Esophagus muscularis mucosa (tissue), 4 donors: ENCODE measurements around the gene CASTOR1.

Experiments used
- EP300 ChIP-seq: sonication (generic); formaldehyde crosslinking; IDR thresholded peaks from one replicate; pipeline ENCODE4 v1.6.1; 2017; ENCODE audit warnings: antibody characterized with exemption
- POLR2A ChIP-seq: fragments of 450-650 bp; IDR thresholded peaks from one replicate; pipeline ENCODE4 v1.6.1; 2017; ENCODE audit warnings: antibody characterized with exemption, moderate library complexity, mild to moderate bottlenecking, low read depth
- POLR2AphosphoS5 ChIP-seq, 2 donors: sonication (generic); formaldehyde crosslinking; IDR thresholded peaks; one replicate each; pipeline ENCODE4 v1.6.1; 2017; ENCODE audit warnings: antibody characterized with exemption in 2 of 2
- TF ChIP-seq, protein P1 (sequence below), 3 experiments: fragments of 200-600 bp in 2 of 3; fragments of 450-650 bp in 1 of 3; sonication (generic) in 2 of 3; IDR thresholded peaks; one replicate each; pipeline ENCODE4 v1.5.1; 2017 to 2019; ENCODE audit warnings: antibody characterized with exemption in 3 of 3, mild to moderate bottlenecking in 2 of 3, moderate library complexity in 1 of 3

DNA sequence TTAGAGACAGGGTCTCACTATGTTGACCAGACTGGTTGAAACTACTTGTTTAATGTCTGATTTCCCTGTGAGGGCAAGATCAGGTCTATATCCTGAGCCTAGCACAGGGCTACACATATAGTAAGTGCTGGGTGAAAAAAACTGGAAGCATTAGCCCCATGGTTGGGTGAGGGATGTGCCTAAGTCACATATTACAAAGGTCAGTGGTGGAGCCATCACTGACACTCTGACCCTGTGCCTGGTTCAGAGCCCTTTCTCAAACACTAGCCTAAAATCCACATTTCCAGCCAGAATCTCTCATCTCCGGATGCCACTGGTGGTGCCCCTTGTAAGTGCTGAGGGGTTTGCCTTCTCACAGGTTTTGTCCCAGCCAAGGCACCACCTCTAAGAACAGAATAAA, 28.5 kb upstream of the CASTOR1 start:
- TF ChIP-seq POLR2A (no peak), EP300 (no peak), POLR2AphosphoS5 (IDR thresholded peaks at IDR 0.05) (no peak)
- TF ChIP-seq, protein P1, sequence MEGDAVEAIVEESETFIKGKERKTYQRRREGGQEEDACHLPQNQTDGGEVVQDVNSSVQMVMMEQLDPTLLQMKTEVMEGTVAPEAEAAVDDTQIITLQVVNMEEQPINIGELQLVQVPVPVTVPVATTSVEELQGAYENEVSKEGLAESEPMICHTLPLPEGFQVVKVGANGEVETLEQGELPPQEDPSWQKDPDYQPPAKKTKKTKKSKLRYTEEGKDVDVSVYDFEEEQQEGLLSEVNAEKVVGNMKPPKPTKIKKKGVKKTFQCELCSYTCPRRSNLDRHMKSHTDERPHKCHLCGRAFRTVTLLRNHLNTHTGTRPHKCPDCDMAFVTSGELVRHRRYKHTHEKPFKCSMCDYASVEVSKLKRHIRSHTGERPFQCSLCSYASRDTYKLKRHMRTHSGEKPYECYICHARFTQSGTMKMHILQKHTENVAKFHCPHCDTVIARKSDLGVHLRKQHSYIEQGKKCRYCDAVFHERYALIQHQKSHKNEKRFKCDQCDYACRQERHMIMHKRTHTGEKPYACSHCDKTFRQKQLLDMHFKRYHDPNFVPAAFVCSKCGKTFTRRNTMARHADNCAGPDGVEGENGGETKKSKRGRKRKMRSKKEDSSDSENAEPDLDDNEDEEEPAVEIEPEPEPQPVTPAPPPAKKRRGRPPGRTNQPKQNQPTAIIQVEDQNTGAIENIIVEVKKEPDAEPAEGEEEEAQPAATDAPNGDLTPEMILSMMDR (IDR thresholded peaks at IDR 0.05) = no peak
